Muscle layer of duodenum (tissue), 2 donors: ENCODE results near the gene LRP3.
"Not testable (repeated sequence)": the region's sequence is repeated elsewhere in the genome, so short reads cannot be mapped to it uniquely, and the experiment has no call there.

ENCODE experiments used
- H3K27ac ChIP-seq: one replicate; pipeline ENCODE4 v1.7.0; 2013; ENCODE audit warnings: mild to moderate bottlenecking, low read length
- H3K27me3 ChIP-seq: one replicate; pipeline ENCODE4 v1.7.0; 2013; ENCODE audit warnings: low read depth, mild to moderate bottlenecking, control low read depth, low read length
- H3K36me3 ChIP-seq, 2 donors: one replicate each; pipeline ENCODE4 v1.7.0; 2013; ENCODE audit warnings: low read length in 2 of 2, control low read depth in 1 of 2, mild to moderate bottlenecking in 1 of 2; ENCODE audit not compliant: insufficient read depth in 2 of 2, control insufficient read depth in 1 of 2
- H3K4me1 ChIP-seq, 2 donors: one replicate each; pipeline ENCODE4 v1.7.0; 2013; ENCODE audit warnings: low read length in 2 of 2, mild to moderate bottlenecking in 2 of 2, control low read depth in 1 of 2, moderate library complexity in 1 of 2; ENCODE audit not compliant: insufficient read depth in 2 of 2, control insufficient read depth in 1 of 2
- H3K4me3 ChIP-seq, 2 donors: one replicate each; pipeline ENCODE4 v1.7.0; 2013; ENCODE audit warnings: low read length in 2 of 2, low read depth in 1 of 2, mild to moderate bottlenecking in 1 of 2
- H3K9me3 ChIP-seq, 2 donors: one replicate each; pipeline ENCODE4 v1.7.0; 2013; ENCODE audit warnings: low read length in 2 of 2, control low read depth in 1 of 2, mild to moderate bottlenecking in 1 of 2; ENCODE audit not compliant: control insufficient read depth in 1 of 2
- donor health status: healthy.

Gene LRP3

DNA sequence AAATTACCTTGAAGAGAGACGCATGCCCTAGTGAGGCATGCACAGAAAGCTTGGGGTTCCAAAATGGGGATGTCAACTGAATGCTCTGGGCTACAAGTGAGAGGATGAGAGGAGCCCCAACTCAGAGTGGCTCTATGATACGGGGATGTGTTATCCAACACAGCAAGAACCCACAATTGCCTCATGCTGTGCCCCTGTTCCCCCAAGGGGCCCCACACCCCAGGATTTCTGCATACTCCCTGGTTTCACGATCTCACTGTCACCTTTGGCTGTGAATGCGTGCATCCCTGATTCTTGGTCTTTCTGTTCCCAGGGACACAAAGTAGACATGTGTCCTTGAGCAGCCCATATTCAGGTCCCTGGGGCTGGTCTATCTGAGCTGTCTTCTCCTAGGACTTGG lies 32.9 kb upstream of the LRP3 start:
- Histone ChIP-seq H3K27me3 (no peaks in the 10 kb centered on the region), H3K27ac (no peak overlapping the region), H3K4me1 (no peaks in the 10 kb centered on the region), H3K9me3 (no peaks in the 10 kb centered on the region), H3K36me3 (no peaks in the 10 kb centered on the region), H3K4me3 (no peak overlapping the region)

GRCh38 chr19:33163481-33163880 lies 30.6 kb upstream of the LRP3 start:
- H3K27ac ChIP-seq = no peak overlapping the region
- peaks cover 0 to 4% of the 10 kb centered on the region in 2 donors for H3K9me3 ChIP-seq
- H3K27me3 ChIP-seq = no peaks in the 10 kb centered on the region
- no peaks in the 10 kb centered on the region for H3K36me3 ChIP-seq
- no peaks in the 10 kb centered on the region for H3K4me1 ChIP-seq
- no peak overlapping the region for H3K4me3 ChIP-seq

DNA sequence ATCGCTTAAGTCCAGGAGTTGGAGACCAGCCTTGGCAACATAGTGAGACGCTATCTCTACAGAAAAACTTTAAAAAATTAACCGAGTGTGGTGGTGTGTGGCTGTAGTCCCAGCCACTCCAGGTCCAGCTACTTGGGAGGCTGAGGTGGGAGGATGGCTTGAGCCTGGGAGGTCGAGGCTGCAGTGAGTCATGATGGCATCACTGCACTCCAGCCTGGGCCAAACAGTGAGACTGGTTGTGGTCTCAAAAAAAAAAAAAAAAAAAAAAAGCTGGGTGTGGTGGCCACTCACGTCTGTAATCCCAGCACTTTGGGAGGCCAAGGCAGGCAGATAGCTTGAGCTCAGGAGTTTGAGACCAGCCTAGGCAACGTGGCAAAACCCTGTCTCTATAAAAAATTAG lies 28.1 kb upstream of the LRP3 start:
- H3K27ac ChIP-seq, H3K4me1 ChIP-seq, H3K27me3 ChIP-seq, H3K36me3 ChIP-seq, H3K4me3 ChIP-seq, H3K9me3 ChIP-seq: not testable (repeated sequence)

DNA sequence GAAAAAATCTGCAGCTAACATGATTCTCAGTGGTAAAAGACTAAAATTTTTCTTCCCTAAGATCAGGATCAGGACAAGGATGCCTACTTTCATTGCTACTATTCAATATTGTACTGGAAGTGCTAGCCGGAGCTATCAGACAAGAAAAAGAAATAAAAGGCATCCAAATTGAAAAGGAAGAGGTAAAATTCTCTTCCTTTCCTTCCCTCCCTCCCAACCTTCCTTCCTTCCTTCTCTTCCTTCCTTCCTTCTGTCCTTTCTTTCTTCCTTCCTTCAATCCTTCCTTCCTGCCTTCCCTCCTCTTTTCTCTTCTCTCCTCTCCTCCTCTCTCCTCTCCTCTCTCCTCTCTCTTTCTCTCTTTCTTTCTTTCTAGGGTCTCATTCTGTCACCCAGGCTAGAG lies 26.7 kb upstream of the LRP3 start:
- no peak overlapping the region for H3K27ac ChIP-seq
- no peaks in the 10 kb centered on the region for H3K27me3 ChIP-seq
- H3K36me3 ChIP-seq = no peaks in the 10 kb centered on the region
- no peaks in the 10 kb centered on the region for H3K4me1 ChIP-seq
- H3K4me3 ChIP-seq = no peak overlapping the region
- peaks cover 0 to 4% of the 10 kb centered on the region in 2 donors for H3K9me3 ChIP-seq

DNA sequence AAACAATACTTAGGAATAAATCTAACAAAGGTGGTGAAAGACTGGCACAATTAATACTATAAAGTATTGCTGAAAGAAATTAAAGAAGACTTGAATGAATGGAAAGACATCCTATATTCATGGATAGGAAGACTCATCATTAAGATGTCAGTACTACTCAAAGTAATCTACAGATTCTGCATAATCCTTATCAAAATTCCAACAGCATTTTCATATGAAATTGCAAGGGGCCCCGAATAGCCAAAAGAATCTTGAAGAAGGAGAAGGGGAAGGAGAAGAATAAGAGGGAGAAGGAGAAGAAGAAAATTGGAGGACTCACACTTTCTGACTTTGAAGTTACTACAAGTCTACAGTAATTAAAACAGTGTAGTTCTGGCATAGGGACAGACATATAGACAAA lies 25.6 kb upstream of the LRP3 start:
- Histone ChIP-seq H3K4me3 (no peak overlapping the region), H3K27me3 (no peaks in the 10 kb centered on the region), H3K36me3 (no peaks in the 10 kb centered on the region), H3K4me1 (no peaks in the 10 kb centered on the region), H3K27ac (no peak overlapping the region), H3K9me3 (peaks cover 0 to 4% of the 10 kb centered on the region in 2 donors)

DNA sequence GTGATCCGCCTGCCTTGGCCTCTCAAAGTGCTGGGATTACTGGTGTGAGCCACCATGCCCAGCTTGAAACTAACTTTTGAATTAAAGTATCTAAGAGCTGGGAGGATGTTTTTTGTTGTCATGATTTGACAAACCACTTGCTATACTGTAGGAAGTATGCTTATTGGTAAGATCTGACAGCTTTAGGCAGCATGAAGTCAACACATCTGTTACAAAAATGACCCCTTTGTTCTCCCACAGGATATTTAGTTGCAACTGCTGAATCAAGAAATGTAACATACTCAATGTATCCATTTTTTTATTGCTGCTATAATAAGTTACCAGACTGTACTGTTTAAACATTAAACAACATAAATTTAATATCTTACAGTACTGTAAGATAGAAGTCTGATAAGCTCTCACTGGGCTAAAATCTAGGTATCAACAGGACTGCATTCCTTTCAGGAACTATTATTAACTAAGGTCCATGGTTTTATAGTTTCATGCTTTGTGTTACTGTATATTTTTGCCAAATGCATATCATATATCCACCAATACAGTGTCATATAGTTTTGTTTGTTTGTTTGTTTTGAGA lies 22.8 kb upstream of the LRP3 start:
- H3K9me3 ChIP-seq = peaks cover 0 to 4% of the 10 kb centered on the region in 2 donors
- H3K27me3 ChIP-seq = no peaks in the 10 kb centered on the region
- H3K27ac ChIP-seq = no peak overlapping the region
- H3K36me3 ChIP-seq = no peaks in the 10 kb centered on the region
- peaks cover 7 to 10% of the 10 kb centered on the region in 2 donors for H3K4me1 ChIP-seq
- H3K4me3 ChIP-seq = no peak overlapping the region

GRCh38 chr19:33171916-33172359 lies 22.2 kb upstream of the LRP3 start:
- Histone ChIP-seq H3K27me3 (no peaks in the 10 kb centered on the region), H3K4me3 (no peak overlapping the region), H3K36me3 (peaks cover 0 to 3% of the 10 kb centered on the region in 2 donors), H3K4me1 (peaks cover 7 to 10% of the 10 kb centered on the region in 2 donors), H3K9me3 (peaks cover 0 to 4% of the 10 kb centered on the region in 2 donors), H3K27ac (no peak overlapping the region)

DNA sequence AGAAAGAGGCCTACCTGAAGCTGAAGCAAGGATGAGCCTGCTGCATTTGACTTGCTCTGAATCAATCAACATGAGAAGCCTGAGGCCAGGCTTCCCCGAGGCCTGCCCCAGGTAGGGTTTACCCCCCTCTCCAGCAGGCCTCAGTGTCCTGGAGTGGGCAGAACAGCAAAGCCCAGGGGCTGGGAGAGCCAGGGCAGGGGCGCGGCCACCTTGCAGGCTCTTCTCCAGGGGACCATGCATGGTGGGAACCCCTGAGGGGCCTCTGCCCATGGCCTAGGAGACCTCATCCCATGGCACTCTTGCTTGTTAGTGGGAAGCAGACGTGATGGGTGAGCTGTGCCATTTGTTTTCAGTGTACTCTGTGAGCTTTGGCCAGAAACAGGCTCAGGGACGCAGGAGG lies 19.9 kb upstream of the LRP3 start:
- H3K4me1 ChIP-seq = peaks cover 11 to 17% of the 10 kb centered on the region in 2 donors
- H3K9me3 ChIP-seq = no peaks in the 10 kb centered on the region
- H3K27ac ChIP-seq = no peak overlapping the region
- H3K27me3 ChIP-seq = no peaks in the 10 kb centered on the region
- no peak overlapping the region for H3K4me3 ChIP-seq
- peaks cover 0 to 3% of the 10 kb centered on the region in 2 donors for H3K36me3 ChIP-seq

GRCh38 chr19:33175156-33175782 lies 18.9 kb upstream of the LRP3 start:
- Histone ChIP-seq H3K27me3 (no peaks in the 10 kb centered on the region), H3K27ac (no peak overlapping the region), H3K9me3 (no peaks in the 10 kb centered on the region), H3K4me3 (no peak overlapping the region), H3K4me1 (peaks cover 11 to 17% of the 10 kb centered on the region in 2 donors), H3K36me3 (peaks cover 0 to 3% of the 10 kb centered on the region in 2 donors)

DNA sequence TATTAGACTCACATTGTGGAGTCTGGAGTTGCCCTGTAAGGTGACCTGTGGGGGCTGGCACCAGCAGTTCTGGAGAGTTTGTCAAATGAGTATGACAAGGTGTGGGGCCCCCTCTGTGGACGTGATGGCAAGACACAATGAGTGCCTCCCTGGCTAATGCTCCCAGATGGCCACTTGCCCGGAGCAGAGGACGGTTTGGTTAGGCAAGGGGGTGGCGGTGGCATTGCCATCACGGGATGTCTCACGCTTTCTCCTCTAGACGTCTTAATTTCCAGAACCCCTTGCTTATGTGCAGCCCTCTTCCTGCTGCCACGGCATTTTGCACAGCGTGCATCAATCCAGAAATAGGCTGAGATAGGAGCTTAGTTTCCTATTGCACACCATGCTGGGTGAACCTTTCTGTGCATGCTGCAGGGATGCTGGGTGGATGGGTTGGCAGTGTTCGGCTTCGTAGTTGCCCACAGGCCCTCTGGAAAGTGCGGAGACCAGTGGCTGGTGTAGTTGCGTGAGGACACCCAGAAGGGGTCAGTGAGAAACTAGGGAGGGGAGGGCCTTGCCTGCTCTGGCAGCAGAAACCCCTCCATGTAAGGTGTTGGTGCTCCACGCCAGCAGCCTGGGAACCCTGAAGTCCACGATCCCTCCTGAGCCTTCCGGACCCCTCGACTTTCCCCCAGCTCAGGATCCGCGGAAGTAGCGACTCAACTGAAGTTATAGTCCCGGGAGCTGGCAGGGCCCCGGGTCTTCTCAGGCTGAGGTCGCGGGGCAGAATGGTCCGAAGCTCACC lies 18.1 kb upstream of the LRP3 start:
- Histone ChIP-seq H3K27ac (peak overlapping the region; percentile 90), H3K36me3 (peaks cover 0 to 3% of the 10 kb centered on the region in 2 donors), H3K9me3 (no peaks in the 10 kb centered on the region), H3K27me3 (no peaks in the 10 kb centered on the region), H3K4me3 (peak overlapping the region; percentile 85 to 87), H3K4me1 (peaks cover 11 to 17% of the 10 kb centered on the region in 2 donors)

GRCh38 chr19:33176670-33177416 lies 17.3 kb upstream of the LRP3 start:
- Histone ChIP-seq H3K4me1 (peaks cover 11 to 17% of the 10 kb centered on the region in 2 donors), H3K4me3 (peak overlapping the region; percentile 85 to 87), H3K27ac (peak overlapping the region; percentile 90), H3K36me3 (peaks cover 0 to 3% of the 10 kb centered on the region in 2 donors), H3K9me3 (no peaks in the 10 kb centered on the region), H3K27me3 (no peaks in the 10 kb centered on the region)
